ENCODE data around the gene CLN3.
"Not testable (repeated sequence)": the region's sequence is repeated elsewhere in the genome, so short reads cannot be mapped to it uniquely, and the experiment has no call there.

CLN3 gene

DNA sequence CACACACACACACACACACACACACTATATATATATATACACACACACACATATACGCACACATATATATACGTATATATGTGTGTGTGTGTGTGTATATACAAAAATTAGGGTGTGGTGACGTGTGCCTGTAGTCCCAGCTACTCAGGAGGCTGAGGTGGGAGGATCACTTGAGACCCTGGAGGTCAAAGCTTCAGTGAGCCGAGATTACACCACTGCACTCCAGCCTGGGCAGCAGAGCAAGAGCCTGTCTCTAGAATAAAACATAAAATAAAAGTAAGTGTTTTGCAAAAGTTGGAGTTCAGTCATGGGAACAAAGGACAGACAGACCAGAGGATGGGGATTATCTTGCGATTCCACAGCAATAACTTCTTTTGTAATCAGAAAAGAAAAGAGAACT, 36.1 kb upstream of the CLN3 start:
- Mint-ChIP-seq H3K9me3 (peaks cover 18% of the 10 kb centered on the region), H3K4me3 (no peak overlapping the region), H3K36me3 (ENCODE audit: low read depth) (no peaks in the 10 kb centered on the region)

DNA sequence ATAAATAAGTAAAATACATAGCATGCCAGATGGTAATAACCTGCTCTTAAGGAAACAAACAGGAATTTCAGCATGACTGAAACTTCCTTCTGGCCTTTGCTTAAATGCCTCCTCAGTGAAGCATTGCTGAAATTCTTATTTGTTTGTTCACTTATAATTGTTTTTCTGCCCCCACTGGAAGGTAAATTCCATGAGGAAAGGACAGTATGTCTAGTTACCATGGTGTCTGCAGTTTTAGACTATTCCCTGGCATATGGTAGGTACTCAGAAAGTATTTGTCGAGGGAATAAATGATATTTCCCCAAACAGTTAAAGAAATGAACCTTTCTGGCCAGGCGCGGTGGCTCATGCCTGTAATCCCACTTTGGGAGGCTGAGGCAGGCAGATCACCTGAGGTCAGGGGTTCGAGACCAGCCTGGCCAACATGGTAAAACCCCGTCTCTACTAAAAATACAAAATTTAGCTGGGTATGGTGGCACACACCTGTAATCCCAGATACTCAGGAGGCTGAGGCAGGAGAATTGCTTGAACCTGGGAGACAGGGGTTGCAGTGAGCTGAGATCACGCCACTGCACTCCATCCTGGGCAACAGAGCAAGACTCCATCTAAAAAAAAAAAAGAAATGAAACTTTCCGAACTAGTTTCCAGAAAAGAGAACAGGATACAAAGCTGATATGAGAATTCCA, 35.4 kb upstream of the CLN3 start:
- not testable (repeated sequence) for DNase-seq; H3K4me3 Mint-ChIP-seq; H3K36me3 Mint-ChIP-seq (ENCODE audit: low read depth); H3K4me1 Mint-ChIP-seq; H3K27ac Mint-ChIP-seq
- Mint-ChIP-seq H3K27me3 (ENCODE audit: low read depth, poor library complexity) (peaks cover 27% of the 10 kb centered on the region), H3K9me3 (peaks cover 18% of the 10 kb centered on the region)

More for the DNA sequence above, 36.1 kb upstream of the CLN3 start:
- Mint-ChIP-seq H3K27ac (no peak overlapping the region), H3K4me1 (peaks cover 12% of the 10 kb centered on the region), H3K27me3 (ENCODE audit: low read depth, poor library complexity) (peaks cover 27% of the 10 kb centered on the region)
- DNase-seq: no peak
- TF ChIP-seq CTCF (IDR thresholded peaks at IDR 0.05): no peak

GRCh38 chr16:28526201-28527099, 34.6 kb upstream of the CLN3 start:
- Mint-ChIP-seq H3K9me3 (peaks cover 18% of the 10 kb centered on the region), H3K27me3 (ENCODE audit: low read depth, poor library complexity) (peaks cover 32% of the 10 kb centered on the region), H3K4me1 (no peaks in the 10 kb centered on the region), H3K36me3 (ENCODE audit: low read depth) (no peaks in the 10 kb centered on the region), H3K4me3 (no peak overlapping the region), H3K27ac (no peak overlapping the region)
- no peak for DNase-seq
- TF ChIP-seq CTCF (IDR thresholded peaks at IDR 0.05): no peak

GRCh38 chr16:28524681-28525171, 32.9 kb upstream of the CLN3 start:
- peaks cover 18% of the 10 kb centered on the region for H3K9me3 Mint-ChIP-seq
- no peak overlapping the region for H3K27ac Mint-ChIP-seq
- H3K27me3 Mint-ChIP-seq (ENCODE audit: low read depth, poor library complexity): peaks cover 36% of the 10 kb centered on the region
- no peak for TF ChIP-seq CTCF (IDR thresholded peaks at IDR 0.05)
- H3K4me1 Mint-ChIP-seq: no peaks in the 10 kb centered on the region
- no peak overlapping the region for H3K4me3 Mint-ChIP-seq
- H3K36me3 Mint-ChIP-seq (ENCODE audit: low read depth): no peaks in the 10 kb centered on the region
- DNase-seq: no peak

- no peak for DNase-seq
- Mint-ChIP-seq H3K27ac (no peak overlapping the region), H3K9me3 (peaks cover 18% of the 10 kb centered on the region), H3K4me1 (no peaks in the 10 kb centered on the region), H3K36me3 (ENCODE audit: low read depth) (no peaks in the 10 kb centered on the region), H3K27me3 (ENCODE audit: low read depth, poor library complexity) (peaks cover 36% of the 10 kb centered on the region), H3K4me3 (no peak overlapping the region)
- TF ChIP-seq CTCF (IDR thresholded peaks at IDR 0.05): no peak
Measured at GRCh38 chr16:28522792-28523191, 30.9 kb upstream of the CLN3 start.

- H3K4me1 Mint-ChIP-seq: no peaks in the 10 kb centered on the region
- no peak overlapping the region for H3K27ac Mint-ChIP-seq
- H3K36me3 Mint-ChIP-seq (ENCODE audit: low read depth): no peaks in the 10 kb centered on the region
- no peak for TF ChIP-seq CTCF (IDR thresholded peaks at IDR 0.05)
- DNase-seq: no peak
- peaks cover 31% of the 10 kb centered on the region for H3K27me3 Mint-ChIP-seq (ENCODE audit: low read depth, poor library complexity)
- H3K4me3 Mint-ChIP-seq: no peak overlapping the region
- H3K9me3 Mint-ChIP-seq: peaks cover 15% of the 10 kb centered on the region
Measured at GRCh38 chr16:28521436-28521835, 29.6 kb upstream of the CLN3 start.
